Measurements from ENCODE around the gene EPHA6.

EPHA6 gene

DNA sequence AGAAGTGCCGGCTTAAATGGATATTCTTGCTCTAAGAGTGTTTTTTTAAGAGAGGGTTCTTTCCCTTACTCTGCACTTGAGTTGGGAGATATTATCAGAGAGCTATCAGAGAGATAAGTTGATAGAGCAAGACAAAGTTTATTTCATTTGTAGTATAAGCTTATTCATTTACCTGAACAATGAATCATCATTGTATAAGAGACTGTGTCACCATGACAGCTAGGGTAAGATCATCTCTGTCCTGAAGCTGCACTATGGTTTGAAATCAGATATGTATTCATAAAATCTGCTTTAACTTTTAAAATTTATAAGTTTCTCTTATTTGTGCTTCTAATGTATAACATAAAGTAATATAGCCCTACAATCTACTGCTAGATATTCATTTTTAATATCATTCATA, 822.1 kb downstream of the EPHA6 start:
- peaks cover 3% of the 10 kb centered on the region for H3K9me3 Mint-ChIP-seq
- no peaks in the 10 kb centered on the region for H3K36me3 Mint-ChIP-seq (ENCODE audit: low read depth)
- TF ChIP-seq, protein P1, sequence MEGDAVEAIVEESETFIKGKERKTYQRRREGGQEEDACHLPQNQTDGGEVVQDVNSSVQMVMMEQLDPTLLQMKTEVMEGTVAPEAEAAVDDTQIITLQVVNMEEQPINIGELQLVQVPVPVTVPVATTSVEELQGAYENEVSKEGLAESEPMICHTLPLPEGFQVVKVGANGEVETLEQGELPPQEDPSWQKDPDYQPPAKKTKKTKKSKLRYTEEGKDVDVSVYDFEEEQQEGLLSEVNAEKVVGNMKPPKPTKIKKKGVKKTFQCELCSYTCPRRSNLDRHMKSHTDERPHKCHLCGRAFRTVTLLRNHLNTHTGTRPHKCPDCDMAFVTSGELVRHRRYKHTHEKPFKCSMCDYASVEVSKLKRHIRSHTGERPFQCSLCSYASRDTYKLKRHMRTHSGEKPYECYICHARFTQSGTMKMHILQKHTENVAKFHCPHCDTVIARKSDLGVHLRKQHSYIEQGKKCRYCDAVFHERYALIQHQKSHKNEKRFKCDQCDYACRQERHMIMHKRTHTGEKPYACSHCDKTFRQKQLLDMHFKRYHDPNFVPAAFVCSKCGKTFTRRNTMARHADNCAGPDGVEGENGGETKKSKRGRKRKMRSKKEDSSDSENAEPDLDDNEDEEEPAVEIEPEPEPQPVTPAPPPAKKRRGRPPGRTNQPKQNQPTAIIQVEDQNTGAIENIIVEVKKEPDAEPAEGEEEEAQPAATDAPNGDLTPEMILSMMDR (IDR thresholded peaks at IDR 0.05; ENCODE audit: unreplicated experiment in 3 of 3) = no peak
- no peaks in the 10 kb centered on the region for H3K4me1 Mint-ChIP-seq
- no peaks in the 10 kb centered on the region for H3K27me3 Mint-ChIP-seq (ENCODE audit: low read depth)
- H3K27ac Mint-ChIP-seq = no peak overlapping the region
- H3K4me3 Mint-ChIP-seq = no peak overlapping the region

- peaks cover 4% of the 10 kb centered on the region for H3K27me3 Mint-ChIP-seq (ENCODE audit: low read depth)
- no peak overlapping the region for H3K27ac Mint-ChIP-seq
- H3K4me1 Mint-ChIP-seq = no peaks in the 10 kb centered on the region
- H3K9me3 Mint-ChIP-seq = no peaks in the 10 kb centered on the region
- no peak overlapping the region for H3K4me3 Mint-ChIP-seq
- no peaks in the 10 kb centered on the region for H3K36me3 Mint-ChIP-seq (ENCODE audit: low read depth)
- TF ChIP-seq, protein P1 (IDR thresholded peaks at IDR 0.05; ENCODE audit: unreplicated experiment in 3 of 3) = no peak
Measured at GRCh38 chr3:97646932-97647331, 832.5 kb downstream of the EPHA6 start.

DNA sequence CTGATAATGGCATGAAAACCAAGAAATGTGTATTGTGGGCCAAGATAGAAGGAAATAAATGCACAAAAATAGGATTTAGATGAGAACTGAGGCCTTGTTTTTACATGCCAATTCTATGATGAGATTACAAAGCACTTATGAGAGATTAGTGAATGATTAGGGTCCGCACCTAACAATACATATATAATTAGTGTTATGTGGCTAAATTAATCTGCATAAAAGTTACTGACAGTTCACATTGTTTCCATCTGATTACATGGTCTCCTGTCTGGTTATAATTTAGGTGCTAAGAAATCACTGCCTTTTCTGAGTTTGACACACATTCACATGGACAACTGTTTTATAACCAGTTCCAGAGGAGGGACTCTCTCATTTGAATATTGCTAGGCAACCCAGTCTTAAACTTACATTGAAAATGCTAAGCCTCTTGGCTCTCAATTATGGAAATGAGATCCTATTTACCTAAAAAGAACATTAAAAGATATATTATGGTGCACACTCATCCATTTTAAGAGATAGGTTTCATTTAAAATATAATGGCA, 833.1 kb downstream of the EPHA6 start:
- no peaks in the 10 kb centered on the region for H3K36me3 Mint-ChIP-seq (ENCODE audit: low read depth)
- peaks cover 4% of the 10 kb centered on the region for H3K27me3 Mint-ChIP-seq (ENCODE audit: low read depth)
- H3K4me3 Mint-ChIP-seq = no peak overlapping the region
- TF ChIP-seq, protein P1 (IDR thresholded peaks at IDR 0.05; ENCODE audit: unreplicated experiment in 3 of 3) = no peak
- no peaks in the 10 kb centered on the region for H3K9me3 Mint-ChIP-seq
- no peak overlapping the region for H3K27ac Mint-ChIP-seq
- H3K4me1 Mint-ChIP-seq = no peaks in the 10 kb centered on the region

DNA sequence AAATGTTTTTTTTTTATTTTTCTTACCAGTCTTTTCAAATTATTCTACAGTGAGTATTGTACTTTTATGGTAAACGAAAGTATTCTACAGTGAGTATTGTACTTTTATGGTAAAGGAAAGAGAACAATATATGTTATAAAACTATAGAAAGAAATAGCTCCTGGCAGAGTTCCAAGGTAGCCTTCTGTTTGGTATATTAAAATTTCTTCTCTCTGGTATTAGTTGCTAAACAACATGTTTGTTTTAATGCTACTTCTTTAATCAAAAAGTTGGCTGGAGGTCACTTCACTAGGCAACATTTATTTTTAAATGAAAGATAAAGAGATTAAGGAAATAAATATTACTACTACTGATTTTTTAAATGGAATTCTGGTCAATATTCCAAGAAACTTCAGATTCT, 841.6 kb downstream of the EPHA6 start:
- Mint-ChIP-seq H3K36me3 (ENCODE audit: low read depth) (no peaks in the 10 kb centered on the region), H3K4me3 (no peak overlapping the region), H3K27ac (no peak overlapping the region), H3K9me3 (no peaks in the 10 kb centered on the region), H3K27me3 (ENCODE audit: low read depth) (no peaks in the 10 kb centered on the region), H3K4me1 (no peaks in the 10 kb centered on the region)
- TF ChIP-seq, protein P1 (IDR thresholded peaks at IDR 0.05; ENCODE audit: unreplicated experiment in 3 of 3) = no peak

DNA sequence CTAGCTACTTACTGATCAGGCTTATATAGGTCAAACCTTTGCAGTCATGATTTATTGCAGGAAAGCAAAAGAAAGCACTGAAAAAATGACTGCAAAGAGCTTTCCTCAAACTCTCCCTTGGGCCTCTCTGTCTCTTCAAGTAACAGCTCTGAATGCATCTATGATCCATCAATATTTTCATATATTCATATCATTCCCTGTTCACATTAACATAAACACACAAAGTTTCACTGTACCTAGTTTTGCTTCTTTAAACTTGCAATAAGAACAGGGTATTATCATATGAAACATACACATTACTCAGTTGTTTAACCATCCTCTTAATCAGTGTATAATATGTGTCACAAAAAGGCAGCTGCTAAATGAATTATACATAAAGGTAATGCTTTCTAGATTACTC, 842.2 kb downstream of the EPHA6 start:
- no peaks in the 10 kb centered on the region for H3K36me3 Mint-ChIP-seq (ENCODE audit: low read depth)
- H3K4me1 Mint-ChIP-seq = no peaks in the 10 kb centered on the region
- no peak overlapping the region for H3K27ac Mint-ChIP-seq
- TF ChIP-seq, protein P1 (IDR thresholded peaks at IDR 0.05; ENCODE audit: unreplicated experiment in 3 of 3) = no peak
- no peak overlapping the region for H3K4me3 Mint-ChIP-seq
- H3K9me3 Mint-ChIP-seq = no peaks in the 10 kb centered on the region
- no peaks in the 10 kb centered on the region for H3K27me3 Mint-ChIP-seq (ENCODE audit: low read depth)

DNA sequence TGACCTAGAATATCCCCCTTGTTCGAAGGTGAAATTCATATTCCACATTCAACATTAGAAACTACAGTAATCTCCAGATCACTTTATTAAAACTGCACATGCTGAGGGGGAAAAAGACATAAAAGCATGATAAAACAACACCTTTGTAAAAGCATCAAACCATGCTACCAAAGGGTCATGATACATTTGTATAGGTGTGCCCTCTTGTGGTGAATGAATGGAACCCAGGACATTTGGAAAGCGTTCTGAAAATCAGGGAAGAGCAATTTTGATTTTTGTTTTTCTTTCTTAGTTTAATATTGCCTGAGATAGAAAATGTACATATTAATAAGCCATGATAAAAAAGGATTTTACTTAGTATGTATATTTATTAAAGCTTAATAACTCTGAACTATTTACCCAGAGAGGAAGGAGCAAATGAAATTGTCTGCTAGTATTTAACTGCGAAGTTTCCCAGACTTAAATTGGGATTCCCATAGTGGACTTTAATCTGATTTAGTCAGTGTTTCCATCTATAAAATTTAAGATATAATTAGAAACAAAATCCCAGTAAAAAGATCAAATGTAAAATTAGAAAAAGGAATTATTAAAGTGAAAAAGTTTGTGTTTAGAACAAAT, 844.4 kb downstream of the EPHA6 start:
- H3K27ac Mint-ChIP-seq = no peak overlapping the region
- H3K4me3 Mint-ChIP-seq = no peak overlapping the region
- no peaks in the 10 kb centered on the region for H3K36me3 Mint-ChIP-seq (ENCODE audit: low read depth)
- H3K27me3 Mint-ChIP-seq (ENCODE audit: low read depth) = no peaks in the 10 kb centered on the region
- H3K4me1 Mint-ChIP-seq = no peaks in the 10 kb centered on the region
- no peaks in the 10 kb centered on the region for H3K9me3 Mint-ChIP-seq
- TF ChIP-seq, protein P1 (IDR thresholded peaks at IDR 0.05; ENCODE audit: unreplicated experiment in 3 of 3) = peak; percentile 72 to 82 (median 73)
